Thoracic aorta (tissue), 2 donors: ENCODE data around the gene CERK. TPM values are rescaled to one million over a fixed set of nuclear protein-coding genes. Genes with fewer than 3 reads are reported as not detected.

Source experiments
- ATAC-seq: fragments of 150-250 bp; one replicate; pipeline ENCODE4 v1.8.0; 2017; ENCODE audit warnings: low read depth; ENCODE audit not compliant: insufficient number of reproducible peaks, low FRiP score
- DNase-seq: peaks from one replicate; pipeline ENCODE4 v3.0.0-alpha.2; 2020; ENCODE audit warnings: low spot score
- H3K27ac ChIP-seq, 2 donors: fragments of 200-600 bp; sonication (generic); 1 replicate in 1 of 2; 2 replicates in 1 of 2; pipeline ENCODE4 v1.5.1; 2016; ENCODE audit warnings: mild to moderate bottlenecking in 2 of 2, moderate library complexity in 2 of 2
- H3K27me3 ChIP-seq: fragments of 200-600 bp; sonication (generic); replicated peaks from 2 replicates; pipeline ENCODE4 v1.6.0; 2016; ENCODE audit warnings: mild to moderate bottlenecking; ENCODE audit not compliant: insufficient read depth
- H3K36me3 ChIP-seq: fragments of 200-600 bp; sonication (generic); one replicate; pipeline ENCODE4 v1.5.1; 2016
- H3K4me1 ChIP-seq, 2 donors: fragments of 200-600 bp; sonication (generic); 1 replicate in 1 of 2; 2 replicates in 1 of 2; pipeline versions ENCODE4 v1.5.1 to v1.6.0; 2016; ENCODE audit warnings: low read depth in 2 of 2, mild to moderate bottlenecking in 1 of 2; ENCODE audit not compliant: control insufficient read depth in 1 of 2
- H3K4me3 ChIP-seq: fragments of 200-600 bp; sonication (generic); 2 replicates; pipeline ENCODE4 v1.5.1; 2016; ENCODE audit warnings: mild to moderate bottlenecking
- H3K9me3 ChIP-seq: fragments of 200-600 bp; sonication (generic); 2 replicates; pipeline ENCODE4 v1.5.1; 2016
- total RNA-seq, 2 donors: library from RNA; depleted of rRNA; stranded (reverse); fragments of >200 nt; gene quantifications; one replicate each; pipeline versions ENCODE4 v1.1.0 to v1.2.3, GENCODE V29; 2016
- TF ChIP-seq, protein P1 (sequence below): fragments of 200-600 bp; sonication (generic); IDR thresholded peaks from one replicate; pipeline ENCODE4 v1.5.1; 2019; ENCODE audit warnings: antibody characterized with exemption

The CERK gene
- total RNA-seq, 2 donors from 2014 or later = 65.5 to 72.8 TPM

DNA sequence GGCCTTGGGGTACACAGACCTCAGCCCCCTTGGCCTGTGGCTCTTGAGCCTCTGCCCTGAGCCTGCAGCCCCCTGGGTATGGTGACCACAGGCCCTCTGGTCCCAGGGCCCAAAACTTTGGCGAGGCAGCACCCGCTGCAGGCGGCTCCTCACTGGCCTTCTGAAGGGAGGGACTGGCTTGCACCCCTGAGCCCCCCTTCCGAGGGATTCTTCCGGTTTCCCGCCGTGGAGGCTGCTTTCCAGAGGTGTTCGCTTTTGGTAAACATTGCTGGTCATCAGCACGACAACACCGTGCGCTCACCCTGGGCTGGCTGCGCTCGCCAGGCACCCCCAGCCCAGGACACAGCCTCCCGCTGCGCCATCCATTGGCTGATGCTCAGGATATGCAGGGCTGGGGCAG, 75.8 kb downstream of the CERK start:
- no peaks in the 10 kb centered on the region for H3K4me1 ChIP-seq
- TF ChIP-seq, protein P1, sequence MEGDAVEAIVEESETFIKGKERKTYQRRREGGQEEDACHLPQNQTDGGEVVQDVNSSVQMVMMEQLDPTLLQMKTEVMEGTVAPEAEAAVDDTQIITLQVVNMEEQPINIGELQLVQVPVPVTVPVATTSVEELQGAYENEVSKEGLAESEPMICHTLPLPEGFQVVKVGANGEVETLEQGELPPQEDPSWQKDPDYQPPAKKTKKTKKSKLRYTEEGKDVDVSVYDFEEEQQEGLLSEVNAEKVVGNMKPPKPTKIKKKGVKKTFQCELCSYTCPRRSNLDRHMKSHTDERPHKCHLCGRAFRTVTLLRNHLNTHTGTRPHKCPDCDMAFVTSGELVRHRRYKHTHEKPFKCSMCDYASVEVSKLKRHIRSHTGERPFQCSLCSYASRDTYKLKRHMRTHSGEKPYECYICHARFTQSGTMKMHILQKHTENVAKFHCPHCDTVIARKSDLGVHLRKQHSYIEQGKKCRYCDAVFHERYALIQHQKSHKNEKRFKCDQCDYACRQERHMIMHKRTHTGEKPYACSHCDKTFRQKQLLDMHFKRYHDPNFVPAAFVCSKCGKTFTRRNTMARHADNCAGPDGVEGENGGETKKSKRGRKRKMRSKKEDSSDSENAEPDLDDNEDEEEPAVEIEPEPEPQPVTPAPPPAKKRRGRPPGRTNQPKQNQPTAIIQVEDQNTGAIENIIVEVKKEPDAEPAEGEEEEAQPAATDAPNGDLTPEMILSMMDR = no peak
- H3K27ac ChIP-seq = no peak overlapping the region
- peaks cover 5% of the 10 kb centered on the region for H3K36me3 ChIP-seq
- no peak for DNase-seq
- H3K27me3 ChIP-seq = no peaks in the 10 kb centered on the region
- H3K9me3 ChIP-seq = no peaks in the 10 kb centered on the region
- no peak overlapping the region for H3K4me3 ChIP-seq
- ATAC-seq = no peak

DNA sequence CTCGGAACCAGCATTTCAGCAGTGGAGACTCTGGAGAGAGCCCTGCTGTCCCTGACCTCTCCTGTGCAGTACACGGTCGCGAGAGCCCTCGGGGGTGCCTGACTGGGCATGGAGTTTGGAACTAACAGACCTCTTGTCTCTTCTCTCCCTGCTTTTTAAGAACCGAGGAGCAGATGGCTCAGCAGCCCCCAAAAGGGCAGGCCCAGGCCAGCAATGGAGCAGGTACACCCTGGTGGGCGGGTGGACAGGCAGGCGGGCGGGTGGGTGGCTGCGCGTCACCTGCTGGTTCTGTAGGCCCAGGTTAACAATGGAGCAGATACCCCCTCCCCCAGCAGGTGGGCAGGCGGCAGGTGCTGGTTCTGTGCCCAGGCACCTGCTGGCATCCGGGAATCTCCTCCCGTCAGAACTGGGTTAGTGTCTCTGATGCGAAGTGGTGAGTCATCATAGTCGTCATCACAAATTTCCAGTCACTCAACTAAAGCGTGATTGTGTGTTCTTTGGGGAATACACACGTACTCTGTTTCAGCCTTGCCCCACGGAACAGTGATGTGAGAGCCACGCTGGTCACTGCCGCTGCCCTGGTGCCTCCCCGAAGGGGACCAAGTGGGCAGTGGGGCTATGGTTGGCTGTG, 76.7 kb downstream of the CERK start:
- no peak for ATAC-seq
- no peaks in the 10 kb centered on the region for H3K36me3 ChIP-seq
- H3K27ac ChIP-seq = no peak overlapping the region

DNA sequence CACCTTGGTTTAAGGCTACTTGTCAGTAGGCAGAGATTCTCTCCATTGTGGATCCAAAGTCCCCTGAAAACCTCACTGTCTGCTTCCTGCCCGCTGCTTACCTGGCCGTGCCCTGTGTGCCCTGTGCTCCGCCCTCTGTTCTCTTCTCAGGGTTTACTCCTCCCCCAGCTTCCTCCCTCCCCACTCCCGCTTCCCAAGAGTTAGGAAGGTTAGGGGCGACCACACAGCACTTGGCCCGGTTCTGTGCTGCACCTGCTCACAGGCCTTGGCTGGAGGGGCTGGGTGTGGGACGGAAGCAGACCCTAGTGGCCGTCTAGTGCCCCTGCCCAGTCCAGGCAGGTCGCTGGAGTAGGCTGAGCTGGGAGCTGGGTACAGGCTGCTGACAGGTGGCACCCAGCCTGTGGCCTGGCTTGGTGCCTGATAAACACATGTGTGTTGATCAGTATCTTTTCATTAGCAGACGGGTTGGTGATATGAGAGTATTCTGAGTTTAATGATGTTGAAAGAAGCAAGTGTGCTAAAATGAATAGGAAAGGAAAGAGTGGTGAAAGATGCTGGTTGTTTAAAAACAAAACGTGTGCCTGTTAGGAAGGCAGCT, 77.3 kb downstream of the CERK start:
- no peak for DNase-seq
- TF ChIP-seq, protein P1 = no peak
- H3K4me1 ChIP-seq = no peaks in the 10 kb centered on the region
- no peak overlapping the region for H3K27ac ChIP-seq
- no peak overlapping the region for H3K4me3 ChIP-seq
- H3K9me3 ChIP-seq = no peaks in the 10 kb centered on the region
- no peaks in the 10 kb centered on the region for H3K36me3 ChIP-seq
- H3K27me3 ChIP-seq = no peaks in the 10 kb centered on the region
- ATAC-seq = no peak

More for the DNA sequence above, 76.7 kb downstream of the CERK start:
- TF ChIP-seq, protein P1 = no peak
- H3K4me3 ChIP-seq = no peak overlapping the region
- DNase-seq = no peak
- H3K27me3 ChIP-seq = no peaks in the 10 kb centered on the region
- no peaks in the 10 kb centered on the region for H3K9me3 ChIP-seq
- H3K4me1 ChIP-seq = no peaks in the 10 kb centered on the region

DNA sequence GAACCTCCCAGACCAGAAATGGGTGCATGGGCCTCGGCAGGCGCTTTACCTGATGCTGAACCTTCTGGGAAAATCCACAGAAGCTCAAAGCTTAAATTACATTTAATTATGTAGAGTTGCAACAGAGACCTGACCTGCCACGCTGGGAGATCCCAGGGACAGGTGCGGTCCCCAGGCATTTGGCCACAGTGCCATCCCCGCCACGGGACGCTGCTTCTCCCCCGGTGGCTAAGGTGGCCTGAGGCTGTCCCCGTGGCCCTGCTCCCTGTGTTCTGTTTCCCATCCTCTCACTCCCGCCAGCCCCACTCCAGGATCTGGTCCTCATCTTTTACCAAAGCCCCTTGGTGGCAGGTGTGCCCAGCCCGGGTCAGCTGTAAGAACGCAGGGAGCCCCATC, 78.3 kb downstream of the CERK start:
- Histone ChIP-seq H3K4me1 (no peaks in the 10 kb centered on the region), H3K4me3 (no peak overlapping the region), H3K27me3 (no peaks in the 10 kb centered on the region), H3K9me3 (no peaks in the 10 kb centered on the region), H3K36me3 (no peaks in the 10 kb centered on the region), H3K27ac (no peak overlapping the region)
- no peak for DNase-seq
- TF ChIP-seq, protein P1 = no peak
- ATAC-seq = no peak

DNA sequence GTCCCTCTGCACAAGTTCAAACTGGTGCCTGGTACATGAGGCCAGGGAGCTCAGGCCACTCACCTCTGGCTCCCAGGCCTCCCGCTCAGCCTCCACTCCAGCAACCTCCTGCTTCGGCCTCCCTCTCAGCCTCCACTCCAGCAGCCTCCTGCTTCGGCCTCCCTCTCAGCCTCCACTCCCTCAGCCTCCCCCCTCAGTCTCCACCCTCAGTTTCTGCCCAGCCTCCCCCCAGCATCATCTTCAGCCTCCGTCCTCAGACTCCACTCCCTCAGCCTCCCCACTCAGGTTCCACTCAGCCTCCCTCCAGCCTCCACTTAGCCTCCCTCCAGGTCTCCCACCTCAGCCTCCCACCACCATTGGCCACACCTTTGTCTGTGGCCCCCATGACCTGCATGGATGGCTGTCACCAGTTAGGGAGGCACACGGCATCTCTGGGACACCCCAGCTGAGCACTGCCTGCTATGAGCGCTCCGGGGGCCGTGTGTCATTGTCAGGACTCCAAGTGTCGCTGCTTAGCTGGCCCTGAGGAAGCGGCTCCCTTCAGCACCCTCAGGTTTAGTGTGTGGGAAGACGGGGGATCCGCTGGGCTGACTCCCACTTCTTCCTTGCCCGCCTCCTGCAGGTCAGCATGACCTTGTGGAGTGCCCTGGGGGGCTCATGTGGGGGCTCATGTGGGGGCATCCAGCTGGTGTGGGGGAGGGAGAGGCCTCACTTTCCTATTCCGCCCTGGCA, 78.8 kb downstream of the CERK start:
- Histone ChIP-seq H3K4me3 (no peak overlapping the region), H3K27ac (no peak overlapping the region), H3K9me3 (no peaks in the 10 kb centered on the region), H3K27me3 (no peaks in the 10 kb centered on the region), H3K4me1 (no peaks in the 10 kb centered on the region), H3K36me3 (no peaks in the 10 kb centered on the region)
- TF ChIP-seq, protein P1 = no peak
- ATAC-seq (no peak), DNase-seq (no peak)
